ENCODE results near the gene LRRTM3. TPM values are rescaled to one million over a fixed set of nuclear protein-coding genes. Genes with fewer than 3 reads are reported as not detected.

Gene LRRTM3
- total and polyA plus RNA-seq, 7 donors: 0.09 to 0.16 (median 0.14) TPM; not detected in 4

DNA sequence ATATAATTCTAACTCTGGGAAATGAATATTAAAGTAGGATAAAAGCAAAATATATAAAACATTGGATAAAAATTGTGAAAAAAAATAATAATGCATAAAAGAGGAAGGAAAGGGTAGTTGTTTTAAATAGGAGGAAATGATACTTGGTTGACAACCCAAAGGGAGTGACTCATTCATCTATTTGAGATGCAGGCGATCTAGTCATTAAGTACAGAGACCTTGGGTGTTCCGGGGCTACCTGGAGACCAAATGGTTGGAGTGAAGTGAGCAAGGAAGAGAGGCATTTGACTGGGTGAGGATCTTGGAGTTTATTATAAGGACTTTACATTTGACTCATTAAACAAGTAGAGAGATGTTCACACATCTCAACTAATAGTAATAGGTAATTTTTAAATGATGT lies 111.0 kb downstream of the LRRTM3 start:
- Histone ChIP-seq H3K27me3 (no peaks in the 10 kb centered on the region), H3K36me3 (no peaks in the 10 kb centered on the region), H3K4me3 (no peak overlapping the region), H3K9me3 (no peaks in the 10 kb centered on the region), H3K27ac (no peak overlapping the region), H3K4me1 (no peaks in the 10 kb centered on the region)
- intact Hi-C loops (cut with DNase I): no loop called here
- WGBS, 2 donors: 78 to 80% methylated on average over 2 of the region's 2 CpGs
- TF ChIP-seq, protein P1, sequence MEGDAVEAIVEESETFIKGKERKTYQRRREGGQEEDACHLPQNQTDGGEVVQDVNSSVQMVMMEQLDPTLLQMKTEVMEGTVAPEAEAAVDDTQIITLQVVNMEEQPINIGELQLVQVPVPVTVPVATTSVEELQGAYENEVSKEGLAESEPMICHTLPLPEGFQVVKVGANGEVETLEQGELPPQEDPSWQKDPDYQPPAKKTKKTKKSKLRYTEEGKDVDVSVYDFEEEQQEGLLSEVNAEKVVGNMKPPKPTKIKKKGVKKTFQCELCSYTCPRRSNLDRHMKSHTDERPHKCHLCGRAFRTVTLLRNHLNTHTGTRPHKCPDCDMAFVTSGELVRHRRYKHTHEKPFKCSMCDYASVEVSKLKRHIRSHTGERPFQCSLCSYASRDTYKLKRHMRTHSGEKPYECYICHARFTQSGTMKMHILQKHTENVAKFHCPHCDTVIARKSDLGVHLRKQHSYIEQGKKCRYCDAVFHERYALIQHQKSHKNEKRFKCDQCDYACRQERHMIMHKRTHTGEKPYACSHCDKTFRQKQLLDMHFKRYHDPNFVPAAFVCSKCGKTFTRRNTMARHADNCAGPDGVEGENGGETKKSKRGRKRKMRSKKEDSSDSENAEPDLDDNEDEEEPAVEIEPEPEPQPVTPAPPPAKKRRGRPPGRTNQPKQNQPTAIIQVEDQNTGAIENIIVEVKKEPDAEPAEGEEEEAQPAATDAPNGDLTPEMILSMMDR (IDR thresholded peaks at IDR 0.05): no peak
- TF ChIP-seq POLR2A (IDR thresholded peaks at IDR 0.05) (no peak), POLR2AphosphoS5 (IDR thresholded peaks at IDR 0.05) (no peak), EP300 (IDR thresholded peaks at IDR 0.05) (no peak)
- no peak for DNase-seq

GRCh38 chr10:67043041-67043440 lies 117.2 kb downstream of the LRRTM3 start:
- Histone ChIP-seq H3K9me3 (no peaks in the 10 kb centered on the region), H3K27ac (no peak overlapping the region), H3K27me3 (no peaks in the 10 kb centered on the region), H3K4me3 (no peak overlapping the region), H3K36me3 (no peaks in the 10 kb centered on the region), H3K4me1 (no peaks in the 10 kb centered on the region)
- no peak for TF ChIP-seq EP300 (IDR thresholded peaks at IDR 0.05)
- TF ChIP-seq, protein P1 (IDR thresholded peaks at IDR 0.05): no peak
- TF ChIP-seq POLR2A (IDR thresholded peaks at IDR 0.05): no peak
- no peak for TF ChIP-seq POLR2AphosphoS5 (IDR thresholded peaks at IDR 0.05)
- no peak for DNase-seq
- intact Hi-C loops (cut with DNase I): no loop called here

- Histone ChIP-seq H3K9me3 (no peaks in the 10 kb centered on the region), H3K4me1 (no peaks in the 10 kb centered on the region), H3K4me3 (no peak overlapping the region), H3K27ac (no peak overlapping the region), H3K27me3 (no peaks in the 10 kb centered on the region), H3K36me3 (no peaks in the 10 kb centered on the region)
- intact Hi-C loops (cut with DNase I): no loop called here
- WGBS, 2 donors: 91 to 93% methylated on average over 22 of the region's 22 CpGs
- DNase-seq: peak; percentile 36
- TF ChIP-seq, protein P1 (IDR thresholded peaks at IDR 0.05): no peak
- TF ChIP-seq POLR2AphosphoS5 (IDR thresholded peaks at IDR 0.05): no peak
- TF ChIP-seq POLR2A (IDR thresholded peaks at IDR 0.05): no peak
- no peak for TF ChIP-seq EP300 (IDR thresholded peaks at IDR 0.05)
These were observed 119.6 kb downstream of the LRRTM3 start for GRCh38 chr10:67045404-67045803.

DNA sequence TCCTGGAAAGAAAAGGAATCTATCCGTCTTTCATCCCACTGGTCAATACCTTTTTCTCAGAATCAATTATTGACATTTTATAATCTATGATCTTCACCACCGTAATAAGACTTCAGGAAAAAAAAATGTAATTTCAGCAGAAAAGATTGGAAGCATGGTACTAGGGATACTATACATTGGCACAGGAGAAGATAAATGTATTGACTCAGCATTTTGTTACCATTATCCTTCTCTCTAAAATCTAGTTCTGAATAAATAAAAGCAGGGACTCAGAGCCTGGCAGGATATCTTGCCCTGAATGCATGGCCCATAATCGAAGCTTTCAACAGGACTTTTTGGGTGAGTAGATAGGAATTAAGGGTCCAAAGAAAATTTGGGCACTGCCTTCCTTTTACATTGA lies 120.7 kb downstream of the LRRTM3 start:
- intact Hi-C loops (cut with DNase I): no loop called here
- H3K4me3 ChIP-seq: no peak overlapping the region
- no peak overlapping the region for H3K27ac ChIP-seq
- WGBS, 2 donors: 83 to 93% methylated on average over 3 of the region's 3 CpGs
- H3K9me3 ChIP-seq: no peaks in the 10 kb centered on the region
- TF ChIP-seq, protein P1 (IDR thresholded peaks at IDR 0.05): no peak
- no peak for TF ChIP-seq EP300 (IDR thresholded peaks at IDR 0.05)
- no peak for TF ChIP-seq POLR2A (IDR thresholded peaks at IDR 0.05)
- H3K36me3 ChIP-seq: no peaks in the 10 kb centered on the region
- no peaks in the 10 kb centered on the region for H3K4me1 ChIP-seq
- no peak for DNase-seq
- H3K27me3 ChIP-seq: no peaks in the 10 kb centered on the region

DNA sequence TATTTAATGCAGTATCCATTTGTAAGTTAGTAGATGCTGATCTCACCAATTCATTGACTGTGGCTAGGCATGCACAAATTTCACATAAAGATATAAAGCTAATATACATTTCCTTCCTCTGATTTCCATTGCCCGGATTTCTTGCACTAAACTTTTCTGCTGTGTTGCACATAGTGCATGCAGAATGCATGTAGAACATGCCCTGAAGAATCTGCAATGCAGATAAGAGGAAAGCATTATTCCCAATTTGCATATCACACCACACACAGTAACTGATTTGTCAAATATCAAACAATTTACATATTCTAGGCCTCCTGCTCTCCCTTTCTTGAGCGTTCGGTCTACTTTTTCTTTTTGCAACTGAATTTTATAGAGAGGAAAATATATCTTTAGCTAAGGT lies 124.2 kb downstream of the LRRTM3 start:
- Histone ChIP-seq H3K4me1 (no peaks in the 10 kb centered on the region), H3K36me3 (no peaks in the 10 kb centered on the region), H3K9me3 (no peaks in the 10 kb centered on the region), H3K27me3 (no peaks in the 10 kb centered on the region), H3K4me3 (no peak overlapping the region), H3K27ac (no peak overlapping the region)
- DNase-seq: no peak
- intact Hi-C loops (cut with DNase I): no loop called here
- TF ChIP-seq, protein P1 (IDR thresholded peaks at IDR 0.05): no peak
- no peak for TF ChIP-seq EP300 (IDR thresholded peaks at IDR 0.05)
- TF ChIP-seq POLR2AphosphoS5 (IDR thresholded peaks at IDR 0.05): no peak
- no peak for TF ChIP-seq POLR2A (IDR thresholded peaks at IDR 0.05)
- 87 to 89% methylated on average over 3 of the region's 3 CpGs for WGBS, 2 donors

Data from sigmoid colon (tissue), 7 donors.